IPS-20b (cell line): ENCODE results near the gene STK10.
A peak's percentile ranks its signal among the peaks of the same experiment; 100 is the strongest.

Source experiments
- H3K27ac ChIP-seq: one replicate; pipeline ENCODE4 v1.5.1; 2013; ENCODE audit warnings: low read length
- H3K27me3 ChIP-seq: 2 replicates; pipeline ENCODE4 v1.6.1; 2013; ENCODE audit warnings: mild to moderate bottlenecking, low read length, inconsistent platforms; ENCODE audit not compliant: insufficient read depth
- H3K36me3 ChIP-seq: 2 replicates; pipeline ENCODE4 v1.6.1; 2013; ENCODE audit warnings: low read depth, mild to moderate bottlenecking, inconsistent platforms, low read length, moderate library complexity; ENCODE audit not compliant: insufficient read depth
- H3K4me1 ChIP-seq: 2 replicates; pipeline ENCODE4 v1.6.1; 2013; ENCODE audit warnings: mild to moderate bottlenecking, control low read depth, inconsistent platforms, low read length, moderate library complexity; ENCODE audit not compliant: insufficient read depth
- H3K4me3 ChIP-seq: 2 replicates; pipeline ENCODE4 v1.5.1; 2013; ENCODE audit warnings: mild to moderate bottlenecking, low read length, inconsistent platforms
- H3K9ac ChIP-seq: 2 replicates; pipeline ENCODE4 v1.6.1; 2013; ENCODE audit warnings: low read depth, mild to moderate bottlenecking, inconsistent platforms, low read length, moderate library complexity
- H3K9me3 ChIP-seq: 2 replicates; pipeline ENCODE4 v1.6.1; 2013; ENCODE audit warnings: mild to moderate bottlenecking, low read depth, low read length, inconsistent platforms; ENCODE audit not compliant: insufficient read depth

The STK10 gene

DNA sequence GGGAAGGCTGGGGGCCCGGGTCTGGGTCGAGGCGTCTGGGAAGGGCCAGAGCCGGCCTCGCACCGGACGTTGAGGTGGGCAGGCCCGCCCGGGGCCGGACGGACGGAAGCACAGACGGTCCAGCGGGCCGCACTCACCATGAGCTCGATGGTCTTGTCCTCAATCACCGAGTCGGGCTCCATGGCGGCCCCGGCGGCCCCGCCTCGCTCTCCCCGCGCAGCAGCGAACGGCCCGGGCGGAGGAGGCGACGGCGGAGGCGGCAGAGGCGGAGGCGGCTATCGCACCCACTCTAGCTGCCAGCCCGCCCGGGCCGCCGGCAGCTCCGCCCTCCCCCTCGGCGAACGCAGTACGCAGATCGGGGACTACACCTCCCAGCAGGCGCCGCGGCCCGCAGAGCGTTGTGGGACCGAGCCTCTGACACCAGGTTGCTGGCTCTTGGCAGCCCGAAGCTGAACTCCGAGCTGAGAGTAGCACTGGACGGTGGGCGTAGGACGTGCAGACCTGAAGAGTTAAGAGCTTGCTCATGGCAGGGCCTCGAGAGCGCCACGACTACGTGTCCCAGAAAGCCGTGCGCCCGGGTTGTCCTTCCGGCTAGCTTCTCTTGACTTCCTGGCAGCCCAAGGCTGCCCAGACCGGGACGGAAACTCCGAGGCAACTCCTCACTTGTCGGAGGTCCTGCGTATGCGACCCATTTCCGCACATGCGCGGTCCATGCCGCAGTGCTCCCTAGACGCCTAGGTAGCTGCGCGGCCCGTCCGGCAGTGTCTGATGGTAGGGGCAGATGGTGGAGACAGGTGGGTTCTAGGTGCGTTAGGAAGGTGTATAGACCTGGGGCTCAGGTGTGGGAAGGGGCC lies 181.5 kb downstream of the STK10 start, which contains the start of gene FBXW11:
FBXW11 (minus strand) TSS at position 318 of the 854 bp plus-strand sequence; CDS start at position 182, 136 bp downstream.
- peaks cover 34% of the 10 kb centered on the region for H3K4me1 ChIP-seq
- peak within 1 kb of the TSS; percentile 88 for H3K9ac ChIP-seq
- H3K36me3 ChIP-seq, result no peaks in the 10 kb centered on the region
- H3K27me3 ChIP-seq, result no peaks in the 10 kb centered on the region
- no peaks in the 10 kb centered on the region for H3K9me3 ChIP-seq
- peak within 1 kb of the TSS; percentile 86 for H3K4me3 ChIP-seq
- H3K27ac ChIP-seq, result peak within 1 kb of the TSS; percentile 67

GRCh38 chr5:172005708-172006320 lies 182.2 kb downstream of the STK10 start:
- H3K4me3 ChIP-seq, result peak overlapping the region; percentile 86
- peaks cover 40% of the 10 kb centered on the region for H3K4me1 ChIP-seq
- H3K9me3 ChIP-seq, result no peaks in the 10 kb centered on the region
- H3K9ac ChIP-seq, result peak overlapping the region; percentile 88
- H3K27ac ChIP-seq, result peak overlapping the region; percentile 67
- H3K36me3 ChIP-seq, result no peaks in the 10 kb centered on the region
- H3K27me3 ChIP-seq, result no peaks in the 10 kb centered on the region

- H3K36me3 ChIP-seq, result no peaks in the 10 kb centered on the region
Measured at GRCh38 chr5:172004824-172005237, 183.2 kb downstream of the STK10 start.

DNA sequence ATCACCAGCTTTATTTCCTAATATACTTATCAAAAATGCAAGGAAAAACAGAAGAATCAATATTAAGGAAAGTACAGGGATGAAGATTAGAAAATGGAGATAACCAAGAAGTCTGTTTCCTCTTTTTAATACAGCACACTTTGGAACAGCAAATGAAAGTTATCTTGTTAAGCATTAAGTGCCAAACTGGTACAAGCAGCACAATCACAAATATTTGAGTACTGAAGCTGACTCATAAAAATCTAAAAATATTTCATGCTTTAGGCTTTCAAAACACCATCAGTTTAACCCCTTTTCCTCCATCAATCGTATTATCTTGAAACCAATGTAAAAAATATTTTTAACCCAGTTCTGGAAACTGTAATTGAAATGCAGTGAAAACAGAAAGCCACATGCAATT lies 184.3 kb downstream of the STK10 start:
- Histone ChIP-seq H3K9ac (peak overlapping the region; percentile 12; the same call in 1 of the 2 replicates), H3K4me1 (peaks cover 44% of the 10 kb centered on the region), H3K9me3 (no peaks in the 10 kb centered on the region), H3K4me3 (peak overlapping the region; percentile 86), H3K27ac (no peak overlapping the region), H3K36me3 (no peaks in the 10 kb centered on the region), H3K27me3 (no peaks in the 10 kb centered on the region)

More at GRCh38 chr5:172004824-172005237, 183.2 kb downstream of the STK10 start:
- Histone ChIP-seq H3K27me3 (no peaks in the 10 kb centered on the region), H3K9ac (peak overlapping the region; percentile 88; the same call in 1 of the 2 replicates), H3K9me3 (no peaks in the 10 kb centered on the region), H3K4me3 (peak overlapping the region; percentile 86), H3K27ac (no peak overlapping the region), H3K4me1 (peaks cover 44% of the 10 kb centered on the region)

GRCh38 chr5:172002840-172003512 lies 185.0 kb downstream of the STK10 start:
- Histone ChIP-seq H3K27me3 (no peaks in the 10 kb centered on the region), H3K4me3 (peak overlapping the region; percentile 86), H3K9ac (no peak overlapping the region; the same call in 1 of the 2 replicates), H3K9me3 (no peaks in the 10 kb centered on the region), H3K4me1 (peaks cover 45% of the 10 kb centered on the region), H3K36me3 (no peaks in the 10 kb centered on the region), H3K27ac (no peak overlapping the region)

DNA sequence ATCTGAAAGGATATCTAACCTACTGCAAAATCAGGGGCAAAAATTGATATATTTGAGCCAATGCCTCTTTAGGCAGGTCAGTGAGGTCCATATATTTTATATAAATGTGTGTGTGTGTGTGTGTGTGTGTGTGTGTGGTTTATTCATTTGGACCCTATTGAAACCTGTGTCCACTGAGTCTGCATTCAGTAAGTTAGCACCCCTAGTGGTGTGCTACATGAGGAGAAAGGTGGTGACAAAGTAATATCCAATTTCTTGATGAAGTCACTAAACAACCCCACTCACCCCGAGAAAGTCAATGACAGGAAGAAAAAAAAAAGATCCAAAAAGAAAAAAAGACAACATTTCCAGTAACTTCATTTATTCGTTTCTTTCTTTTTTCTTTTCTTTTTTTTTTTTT lies 185.7 kb downstream of the STK10 start:
- no peak overlapping the region for H3K4me3 ChIP-seq
- H3K27me3 ChIP-seq, result no peaks in the 10 kb centered on the region
- H3K27ac ChIP-seq, result no peak overlapping the region
- no peaks in the 10 kb centered on the region for H3K9me3 ChIP-seq
- H3K36me3 ChIP-seq, result no peaks in the 10 kb centered on the region
- H3K9ac ChIP-seq, result no peak overlapping the region
- H3K4me1 ChIP-seq, result peaks cover 51% of the 10 kb centered on the region

- no peak overlapping the region for H3K27ac ChIP-seq
- no peaks in the 10 kb centered on the region for H3K27me3 ChIP-seq
- no peak overlapping the region for H3K4me3 ChIP-seq
- H3K4me1 ChIP-seq, result peaks cover 62% of the 10 kb centered on the region
- peaks cover 13% of the 10 kb centered on the region; the same call in 1 of the 2 replicates for H3K36me3 ChIP-seq
- H3K9ac ChIP-seq, result no peak overlapping the region
- H3K9me3 ChIP-seq, result no peaks in the 10 kb centered on the region
Measured at GRCh38 chr5:171999877-172000276, 188.1 kb downstream of the STK10 start.

GRCh38 chr5:171999100-171999499 lies 188.9 kb downstream of the STK10 start:
- H3K27me3 ChIP-seq, result no peaks in the 10 kb centered on the region
- peaks cover 16% of the 10 kb centered on the region; the same call in 1 of the 2 replicates for H3K36me3 ChIP-seq
- 0 out of 2 replicates have a peak overlapping the region, but pooled peaks have one; percentile 10 for H3K9ac ChIP-seq
- no peak overlapping the region for H3K4me3 ChIP-seq
- peaks cover 56% of the 10 kb centered on the region for H3K4me1 ChIP-seq
- no peaks in the 10 kb centered on the region for H3K9me3 ChIP-seq
- H3K27ac ChIP-seq, result no peak overlapping the region

DNA sequence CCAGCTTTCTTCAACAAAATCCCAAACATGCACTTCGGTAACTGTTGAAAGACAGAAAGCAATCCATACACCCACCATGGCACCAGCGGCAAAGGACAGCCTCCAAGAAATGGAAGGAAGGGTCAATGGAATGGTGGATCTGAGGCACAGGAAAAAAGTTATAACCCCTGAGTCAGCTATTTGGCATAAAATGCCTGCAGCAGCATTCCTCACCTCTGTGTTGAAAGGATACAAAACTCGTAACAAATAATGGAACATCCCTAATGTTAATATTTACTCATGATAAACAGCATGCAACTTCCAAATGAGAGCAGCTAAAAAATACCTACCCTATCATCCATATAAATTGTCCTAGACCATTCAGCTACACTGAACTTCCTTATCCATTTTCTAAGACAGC lies 191.0 kb downstream of the STK10 start:
- peak overlapping the region; percentile 37 for H3K27ac ChIP-seq
- peaks cover 47% of the 10 kb centered on the region for H3K4me1 ChIP-seq

GRCh38 chr5:171992813-171993212 lies 195.2 kb downstream of the STK10 start:
- no peak overlapping the region for H3K27ac ChIP-seq
- peaks cover 15% of the 10 kb centered on the region for H3K4me1 ChIP-seq

More for the DNA sequence above, 191.0 kb downstream of the STK10 start:
- H3K9ac ChIP-seq, result no peak overlapping the region
- H3K4me3 ChIP-seq, result no peak overlapping the region
- H3K27me3 ChIP-seq, result no peaks in the 10 kb centered on the region
- H3K9me3 ChIP-seq, result no peaks in the 10 kb centered on the region
- H3K36me3 ChIP-seq, result peaks cover 32% of the 10 kb centered on the region; the same call in 1 of the 2 replicates

GRCh38 chr5:171992305-171992704 lies 195.7 kb downstream of the STK10 start:
- H3K36me3 ChIP-seq, result peaks cover 39% of the 10 kb centered on the region

More at GRCh38 chr5:171992813-171993212, 195.2 kb downstream of the STK10 start:
- H3K9me3 ChIP-seq, result no peaks in the 10 kb centered on the region
- H3K4me3 ChIP-seq, result no peak overlapping the region
- no peak overlapping the region for H3K9ac ChIP-seq
- H3K27me3 ChIP-seq, result no peaks in the 10 kb centered on the region
- peaks cover 39% of the 10 kb centered on the region for H3K36me3 ChIP-seq

More at GRCh38 chr5:171992305-171992704, 195.7 kb downstream of the STK10 start:
- H3K4me1 ChIP-seq, result peaks cover 11% of the 10 kb centered on the region
- H3K27me3 ChIP-seq, result no peaks in the 10 kb centered on the region
- H3K9ac ChIP-seq, result no peak overlapping the region
- H3K27ac ChIP-seq, result no peak overlapping the region
- no peak overlapping the region for H3K4me3 ChIP-seq
- H3K9me3 ChIP-seq, result no peaks in the 10 kb centered on the region
